Measurements from ENCODE around the gene EXOC3L1. TPM values are rescaled to one million over a fixed set of nuclear protein-coding genes. Genes with fewer than 3 reads are reported as not detected.

EXOC3L1 gene
- total and polyA plus RNA-seq, 2 of the 4 experiments (the other 2 are of a cell fraction), result not detected

DNA sequence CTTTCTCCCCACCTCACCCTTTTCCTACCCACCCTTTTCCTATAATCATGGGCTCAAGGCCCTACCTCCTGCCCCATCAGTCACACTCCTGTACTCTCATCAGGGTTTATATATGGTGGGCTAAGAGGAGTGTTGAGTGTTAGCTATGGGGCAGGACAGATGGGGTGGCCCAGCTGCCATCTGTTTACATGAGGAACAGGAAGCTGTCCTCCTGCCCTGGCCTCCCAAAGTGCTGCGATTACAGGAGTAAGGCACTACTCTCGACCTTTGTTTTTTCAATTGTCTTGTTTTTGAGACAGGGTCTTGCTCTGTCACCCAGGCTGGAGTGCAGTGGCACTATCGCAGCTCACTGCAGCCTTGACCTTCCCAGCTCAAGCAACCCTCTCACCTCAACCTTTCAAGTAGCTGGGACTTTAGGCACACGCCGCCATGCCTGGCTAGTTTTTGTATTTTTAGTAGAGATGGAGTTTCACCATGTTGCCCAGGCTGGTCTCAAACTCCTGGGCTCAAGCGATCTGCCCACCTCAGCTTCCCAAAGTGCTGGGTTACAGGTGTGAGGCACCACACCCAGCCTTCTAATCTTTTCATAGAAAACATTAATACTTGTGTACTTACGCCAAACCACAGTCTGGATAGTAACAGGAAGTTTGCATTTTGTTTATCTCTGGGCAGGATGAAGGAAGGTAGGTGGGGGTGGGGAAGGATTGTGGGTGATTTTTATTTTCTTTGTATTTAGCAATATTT, 31.9 kb downstream of the EXOC3L1 start:
- Histone ChIP-seq H4K91ac (ENCODE audit: insufficient read depth, low read depth, low read length) (no peak overlapping the region), H3K4me3 (ENCODE audit: insufficient read depth, low read depth, low read length) (no peak overlapping the region), H2BK5ac (ENCODE audit: low read depth, low read length, poor library complexity, severe bottlenecking) (no peak overlapping the region), H3K9me3 (ENCODE audit: control insufficient read depth, insufficient read depth, low read length) (no peaks in the 10 kb centered on the region), H3K23ac (ENCODE audit: low read depth, low read length) (no peak overlapping the region), H4K20me1 (ENCODE audit: insufficient read depth, low read length) (peaks cover 30% of the 10 kb centered on the region), H3K18ac (ENCODE audit: low read depth, low read length) (no peak overlapping the region), H3K56ac (ENCODE audit: extremely low read depth, insufficient read depth, low read length) (no peak overlapping the region), H2BK120ac (ENCODE audit: low read depth, low read length) (no peak overlapping the region), H3K4ac (ENCODE audit: low read depth, low read length) (no peak overlapping the region), H3K14ac (replicated peaks; ENCODE audit: low read depth, low read length) (no peak overlapping the region), H4K8ac (ENCODE audit: low read depth in 2 of 2, low read length in 2 of 2) (no peak overlapping the region), H3K27me3 (ENCODE audit: control insufficient read depth, insufficient read depth, low read length) (peaks cover 1% of the 10 kb centered on the region; the same call in 1 of the 2 replicates), H2BK15ac (ENCODE audit: low read depth, low read length) (no peak overlapping the region), H2AK5ac (ENCODE audit: low read depth, low read length) (no peak overlapping the region; the same call in 1 of the 2 replicates), H4K5ac (ENCODE audit: low read depth, low read length) (no peak overlapping the region), H3K9me1 (ENCODE audit: insufficient read depth, low read length) (peaks cover 5% of the 10 kb centered on the region; the same call in 1 of the 2 replicates), H3K4me2 (ENCODE audit: low read depth, low read length) (no peak overlapping the region), H3K79me1 (ENCODE audit: low read depth in 1 of 2, low read length in 2 of 2) (peaks cover 10 to 25% of the 10 kb centered on the region in 2 experiments; a peak in 2 of 4 replicates), H3K27ac (ENCODE audit: insufficient read depth, low read length) (no peak overlapping the region), H3K9ac (ENCODE audit: low read depth, low read length) (no peak overlapping the region), H2BK20ac (ENCODE audit: low read depth, low read length) (no peak overlapping the region), H2AK9ac (replicated peaks; ENCODE audit: low read depth, low read length, poor library complexity) (no peak overlapping the region), H2AFZ (replicated peaks; ENCODE audit: low read length, poor library complexity) (no peak overlapping the region), H3K36me3 (ENCODE audit: control insufficient read depth, insufficient read depth, low read length) (no peaks in the 10 kb centered on the region), H3K4me1 (ENCODE audit: control insufficient read depth, insufficient read depth, low read length) (peaks cover 6% of the 10 kb centered on the region; the same call in 1 of the 2 replicates)
- intact Hi-C loops (cut with micrococcal nuclease), result loop anchor here (10.0 kb wide), 1 partner anchor 263 kb away; no protein-coding TSS in a partner anchor
- dilution Hi-C loops (cut with HindIII; ENCODE audit: low sequenced_read_pairs, unreplicated experiment), result no loop called here
- TF ChIP-seq MXI1 (IDR thresholded peaks at IDR 0.05; ENCODE audit: borderline replicate concordance, low read depth, low read length) (no peak), CEBPB (IDR thresholded peaks at IDR 0.05; ENCODE audit: low read depth, low read length) (no peak), BHLHE40 (IDR thresholded peaks at IDR 0.05; ENCODE audit: low read depth, low read length) (no peak), MAFK (IDR thresholded peaks at IDR 0.05; ENCODE audit: low read depth, low read length) (no peak), RCOR1 (IDR thresholded peaks at IDR 0.05; ENCODE audit: insufficient replicate concordance, low read length) (no peak), POLR2A (IDR thresholded peaks at IDR 0.05; ENCODE audit: low read depth, low read length) (no peak), NFE2L2 (IDR thresholded peaks at IDR 0.05; ENCODE audit: low read depth, low read length) (no peak), MAZ (IDR thresholded peaks at IDR 0.05; ENCODE audit: borderline replicate concordance, low read depth, low read length) (no peak), SMC3 (IDR thresholded peaks at IDR 0.05; ENCODE audit: low read depth, low read length) (no peak), RFX5 (IDR thresholded peaks at IDR 0.05; ENCODE audit: low read depth, low read length) (no peak), CHD1 (IDR thresholded peaks at IDR 0.05; ENCODE audit: low read depth, low read length) (no peak), RAD21 (IDR thresholded peaks at IDR 0.05; ENCODE audit: low read length) (no peak)
- TF ChIP-seq, protein P1, sequence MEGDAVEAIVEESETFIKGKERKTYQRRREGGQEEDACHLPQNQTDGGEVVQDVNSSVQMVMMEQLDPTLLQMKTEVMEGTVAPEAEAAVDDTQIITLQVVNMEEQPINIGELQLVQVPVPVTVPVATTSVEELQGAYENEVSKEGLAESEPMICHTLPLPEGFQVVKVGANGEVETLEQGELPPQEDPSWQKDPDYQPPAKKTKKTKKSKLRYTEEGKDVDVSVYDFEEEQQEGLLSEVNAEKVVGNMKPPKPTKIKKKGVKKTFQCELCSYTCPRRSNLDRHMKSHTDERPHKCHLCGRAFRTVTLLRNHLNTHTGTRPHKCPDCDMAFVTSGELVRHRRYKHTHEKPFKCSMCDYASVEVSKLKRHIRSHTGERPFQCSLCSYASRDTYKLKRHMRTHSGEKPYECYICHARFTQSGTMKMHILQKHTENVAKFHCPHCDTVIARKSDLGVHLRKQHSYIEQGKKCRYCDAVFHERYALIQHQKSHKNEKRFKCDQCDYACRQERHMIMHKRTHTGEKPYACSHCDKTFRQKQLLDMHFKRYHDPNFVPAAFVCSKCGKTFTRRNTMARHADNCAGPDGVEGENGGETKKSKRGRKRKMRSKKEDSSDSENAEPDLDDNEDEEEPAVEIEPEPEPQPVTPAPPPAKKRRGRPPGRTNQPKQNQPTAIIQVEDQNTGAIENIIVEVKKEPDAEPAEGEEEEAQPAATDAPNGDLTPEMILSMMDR (conservative IDR thresholded peaks at IDR 0.05; ENCODE audit: low read depth, low read length), result no peak
- TF ChIP-seq, protein P2, sequence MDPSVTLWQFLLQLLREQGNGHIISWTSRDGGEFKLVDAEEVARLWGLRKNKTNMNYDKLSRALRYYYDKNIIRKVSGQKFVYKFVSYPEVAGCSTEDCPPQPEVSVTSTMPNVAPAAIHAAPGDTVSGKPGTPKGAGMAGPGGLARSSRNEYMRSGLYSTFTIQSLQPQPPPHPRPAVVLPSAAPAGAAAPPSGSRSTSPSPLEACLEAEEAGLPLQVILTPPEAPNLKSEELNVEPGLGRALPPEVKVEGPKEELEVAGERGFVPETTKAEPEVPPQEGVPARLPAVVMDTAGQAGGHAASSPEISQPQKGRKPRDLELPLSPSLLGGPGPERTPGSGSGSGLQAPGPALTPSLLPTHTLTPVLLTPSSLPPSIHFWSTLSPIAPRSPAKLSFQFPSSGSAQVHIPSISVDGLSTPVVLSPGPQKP (IDR thresholded peaks at IDR 0.05; ENCODE audit: borderline replicate concordance, low read depth, low read length), result no peak
- TF ChIP-seq, protein P3, sequence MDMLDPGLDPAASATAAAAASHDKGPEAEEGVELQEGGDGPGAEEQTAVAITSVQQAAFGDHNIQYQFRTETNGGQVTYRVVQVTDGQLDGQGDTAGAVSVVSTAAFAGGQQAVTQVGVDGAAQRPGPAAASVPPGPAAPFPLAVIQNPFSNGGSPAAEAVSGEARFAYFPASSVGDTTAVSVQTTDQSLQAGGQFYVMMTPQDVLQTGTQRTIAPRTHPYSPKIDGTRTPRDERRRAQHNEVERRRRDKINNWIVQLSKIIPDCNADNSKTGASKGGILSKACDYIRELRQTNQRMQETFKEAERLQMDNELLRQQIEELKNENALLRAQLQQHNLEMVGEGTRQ (IDR thresholded peaks at IDR 0.05; ENCODE audit: low read depth, low read length), result no peak
- POLR2A ChIA-PET (ENCODE audit: unreplicated experiment), result no interaction called here
- no TSS peak for BruUV-seq (replicated peaks)
- in situ Hi-C loops (cut with MboI; ENCODE audit: low sequenced_read_pairs), result loop anchor here (5.0 kb wide), 1 partner anchor 196 kb away; the partner anchor contains the start of gene CES3
- ATAC-seq (ENCODE audit: low read depth) (no peak), DNase-seq (no peak)
- WGBS, 2 experiments (ENCODE audit: extremely low coverage in 2 of 2, insufficient read length in 1 of 2), result 41% methylated on average over 2 of the region's 7 CpGs; no CpG with 5 or more reads in 1 of the 2 experiments
- CTCF ChIA-PET, result interaction anchor here (0.9 kb wide), 1 partner anchor 27 kb away, joined by 3 read pairs; no protein-coding TSS in a partner anchor
